ENCODE results near the gene TSSC4.

DNA sequence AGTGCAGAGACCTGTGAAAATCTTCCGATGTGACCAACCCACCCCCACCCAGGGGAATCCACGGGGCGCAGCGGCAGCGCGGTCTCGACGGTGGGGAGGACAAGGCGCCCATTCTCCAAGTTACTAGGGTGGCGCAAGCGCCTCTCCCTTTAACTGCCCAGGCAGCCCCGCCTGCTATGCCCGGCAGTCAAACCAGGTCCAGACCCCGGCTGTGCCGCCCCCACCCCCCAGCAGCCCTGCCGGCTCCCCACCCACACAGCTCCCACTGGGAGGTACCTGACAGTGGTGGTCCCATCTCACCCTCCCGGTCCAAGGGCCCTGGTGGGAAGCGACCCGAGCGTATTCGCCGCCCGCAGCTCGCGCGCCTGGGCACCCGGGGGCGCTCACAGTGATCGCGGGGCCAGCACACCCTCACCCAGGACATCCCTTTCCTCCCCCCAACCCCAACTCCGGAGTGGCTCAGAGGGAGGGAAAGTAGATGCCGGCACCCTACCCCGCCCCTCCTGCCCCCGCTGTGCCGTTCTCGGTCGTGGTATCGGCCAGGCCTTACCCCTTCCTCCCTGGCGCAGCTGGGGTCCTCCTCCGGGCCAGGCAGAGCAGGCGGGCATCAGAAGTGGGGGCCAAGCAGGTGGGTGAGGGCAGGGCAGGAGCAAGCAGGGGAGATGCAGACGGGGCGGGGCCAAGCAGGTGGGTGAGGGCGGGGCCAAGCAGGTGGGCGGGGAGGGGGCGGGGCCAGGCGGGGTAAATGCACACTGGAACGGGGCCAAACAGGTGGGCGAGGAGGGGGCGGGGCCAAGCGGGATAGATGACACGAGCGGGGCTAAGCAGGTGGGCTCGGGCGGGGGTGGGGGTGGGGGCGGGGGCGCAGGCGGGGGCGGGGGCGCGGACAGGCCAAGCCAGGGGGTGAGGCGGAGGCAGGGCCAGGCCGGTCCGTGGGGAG lies 43.6 kb downstream of the TSSC4 start, which contains the start of gene TRPM5:
- TF ChIP-seq POLR2A (IDR thresholded peaks at IDR 0.05; ENCODE audit: low read length) (no peak), GATA1 (IDR thresholded peaks at IDR 0.05; ENCODE audit: low read depth, low read length) (no peak)
